Hippocampal formation (tissue), 2 donors: ENCODE data around the gene HSD17B13.
"Not testable (repeated sequence)": the region's sequence is repeated elsewhere in the genome, so short reads cannot be mapped to it uniquely, and the experiment has no call there.

Experiments
- DNase-seq, 2 donors: peaks; one replicate each; lab custom pipeline; 2025; lab: John Stamatoyannopoulos, UW

Gene HSD17B13

GRCh38 chr4:87322754-87323153 is at the start of gene HSD17B13:
Gene HSD17B13, minus strand, starts transcription at chr4:87322882. Its CDS starts 41 bp downstream, at chr4:87322841.
- DNase-seq = no peak

DNA sequence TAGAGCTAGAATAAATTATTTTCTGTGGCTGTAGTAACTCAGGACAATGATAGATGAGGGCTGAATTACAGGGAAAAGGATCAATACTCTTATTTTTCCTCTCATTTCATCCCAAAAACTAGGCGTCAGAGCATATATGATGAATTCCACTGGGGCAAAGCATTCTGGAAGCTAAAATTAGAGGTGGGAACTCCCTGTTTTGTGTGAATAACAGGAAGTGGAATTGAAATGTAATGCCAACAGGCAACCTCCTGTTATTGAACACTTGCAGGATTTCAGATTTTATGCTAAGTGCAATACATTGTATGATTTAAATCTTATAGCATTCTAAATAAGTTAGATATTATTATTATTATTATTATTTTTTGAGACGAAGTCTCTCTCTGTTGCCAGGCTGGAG is 47.4 kb upstream of the HSD17B13 start:
- DNase-seq = no peak

DNA sequence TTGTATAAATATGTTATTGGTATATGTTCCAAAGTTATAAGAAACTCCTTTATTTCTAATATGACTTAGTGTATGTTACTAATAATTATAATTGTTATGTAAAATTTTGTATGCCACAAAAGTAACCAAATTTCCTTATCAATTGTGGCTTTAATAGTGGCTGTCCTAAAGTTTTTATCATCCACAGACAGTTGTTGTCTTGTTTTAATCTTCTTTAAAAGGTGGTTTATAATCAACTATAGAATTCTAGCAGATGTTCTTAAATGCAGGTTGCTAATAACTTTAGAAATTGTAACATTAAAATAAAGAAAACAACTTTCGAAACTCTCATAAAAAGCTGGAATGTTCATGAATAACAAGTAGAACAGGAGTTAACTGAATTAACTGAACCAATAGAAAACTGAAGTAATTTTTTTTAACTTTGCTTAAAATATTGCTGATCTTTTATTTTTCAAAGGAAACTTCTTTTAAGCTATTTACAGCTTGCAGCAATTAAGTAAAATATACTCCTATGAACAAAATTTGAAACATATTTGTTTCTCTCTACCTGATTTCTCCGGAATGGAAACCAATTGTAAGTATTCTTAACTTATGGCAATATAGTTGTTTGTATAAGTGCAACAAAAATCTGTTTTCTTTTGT is 44.0 kb upstream of the HSD17B13 start:
- no peak for DNase-seq

DNA sequence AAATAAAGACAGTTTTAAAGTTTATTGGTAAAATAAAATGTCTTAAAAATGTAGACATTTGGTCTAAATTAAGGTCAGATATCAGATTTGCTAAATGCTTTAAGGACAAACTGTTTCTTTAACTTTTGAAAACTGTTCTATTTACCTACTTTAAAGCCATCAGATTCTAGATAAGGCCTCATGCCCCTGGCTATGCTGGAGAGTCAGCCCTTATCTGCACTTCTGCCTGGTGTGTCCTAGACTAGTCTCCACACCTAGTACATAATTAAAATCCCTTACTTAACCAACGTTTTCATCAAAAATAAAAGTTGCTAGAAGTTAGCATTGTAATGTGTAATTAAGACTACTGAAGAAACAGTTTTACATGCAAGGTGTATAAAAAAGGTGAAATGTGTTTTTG is 42.7 kb upstream of the HSD17B13 start:
- DNase-seq = no peak

GRCh38 chr4:87363552-87363951 is 40.9 kb upstream of the HSD17B13 start:
- DNase-seq = no peak

DNA sequence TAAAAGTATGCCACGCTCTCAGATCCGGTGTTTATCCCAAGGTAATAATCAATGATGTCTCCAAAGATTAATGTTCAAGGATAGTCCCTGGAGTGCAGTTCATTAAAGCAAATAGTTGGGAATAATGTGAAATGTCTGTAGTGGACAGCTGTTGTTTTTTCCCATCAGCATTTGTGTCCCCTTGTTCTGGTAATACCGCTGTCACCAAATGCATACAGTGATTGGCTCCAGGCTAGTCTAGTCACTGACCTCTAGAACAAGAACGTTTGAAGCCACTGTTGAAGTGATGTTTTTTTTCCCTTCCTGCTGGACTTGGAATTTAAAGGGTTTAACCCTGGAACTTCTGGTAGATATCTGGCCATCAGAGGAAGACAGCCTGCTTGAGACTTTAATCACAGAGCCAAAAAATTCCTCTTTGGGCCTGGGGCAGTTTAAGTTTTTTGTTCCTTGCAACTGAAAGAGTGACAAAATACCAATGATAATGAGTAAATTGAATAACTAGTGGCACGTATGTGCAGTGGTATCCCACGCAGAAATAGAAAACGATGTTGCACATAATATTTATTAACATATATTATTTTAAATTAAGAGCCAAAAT is 37.8 kb upstream of the HSD17B13 start:
- no peak for DNase-seq

- DNase-seq = no peak
Observed at GRCh38 chr4:87359258-87359657, 36.6 kb upstream of the HSD17B13 start.

DNA sequence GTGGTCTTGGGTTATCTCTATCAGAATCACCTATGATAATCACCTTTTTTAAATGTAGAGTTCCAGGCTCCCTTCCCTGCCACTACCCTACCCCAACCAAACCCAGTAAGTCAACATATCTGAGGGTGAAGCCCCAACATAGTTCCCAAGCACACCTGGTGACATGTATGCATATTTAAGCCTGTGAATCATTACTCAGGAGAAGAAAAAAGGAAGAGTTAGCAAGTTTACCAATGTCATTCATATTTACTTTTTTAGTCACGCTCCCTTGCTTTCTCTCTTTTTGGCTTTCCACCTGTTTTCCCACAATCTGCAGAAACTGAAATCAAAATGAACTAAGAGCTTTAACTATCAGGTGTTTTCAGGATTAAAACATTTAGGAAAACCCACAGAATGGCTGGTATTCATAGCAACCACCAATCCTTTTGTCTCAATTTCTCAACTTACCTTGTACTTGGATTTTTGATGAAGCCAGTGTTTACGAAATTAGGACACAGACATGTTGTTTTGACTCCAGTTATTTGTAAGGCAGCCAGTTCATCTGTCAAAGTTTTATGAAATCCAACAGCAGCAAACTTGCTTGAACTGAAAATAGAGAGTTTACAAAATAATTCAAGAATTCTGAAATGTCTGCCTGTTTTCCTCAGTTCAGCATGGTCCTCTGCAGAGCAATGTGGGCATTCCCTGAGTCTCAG is 34.3 kb upstream of the HSD17B13 start:
- no peak for DNase-seq

- no peak for DNase-seq
Observed at GRCh38 chr4:87354168-87355102, 31.8 kb upstream of the HSD17B13 start.

GRCh38 chr4:87353592-87353991 is 30.9 kb upstream of the HSD17B13 start:
- DNase-seq = peak in 1 of 2 donors; percentile 11

GRCh38 chr4:87345139-87345538 is 22.5 kb upstream of the HSD17B13 start:
- no peak for DNase-seq

- DNase-seq = no peak
Observed at GRCh38 chr4:87342872-87343271, 20.2 kb upstream of the HSD17B13 start.

DNA sequence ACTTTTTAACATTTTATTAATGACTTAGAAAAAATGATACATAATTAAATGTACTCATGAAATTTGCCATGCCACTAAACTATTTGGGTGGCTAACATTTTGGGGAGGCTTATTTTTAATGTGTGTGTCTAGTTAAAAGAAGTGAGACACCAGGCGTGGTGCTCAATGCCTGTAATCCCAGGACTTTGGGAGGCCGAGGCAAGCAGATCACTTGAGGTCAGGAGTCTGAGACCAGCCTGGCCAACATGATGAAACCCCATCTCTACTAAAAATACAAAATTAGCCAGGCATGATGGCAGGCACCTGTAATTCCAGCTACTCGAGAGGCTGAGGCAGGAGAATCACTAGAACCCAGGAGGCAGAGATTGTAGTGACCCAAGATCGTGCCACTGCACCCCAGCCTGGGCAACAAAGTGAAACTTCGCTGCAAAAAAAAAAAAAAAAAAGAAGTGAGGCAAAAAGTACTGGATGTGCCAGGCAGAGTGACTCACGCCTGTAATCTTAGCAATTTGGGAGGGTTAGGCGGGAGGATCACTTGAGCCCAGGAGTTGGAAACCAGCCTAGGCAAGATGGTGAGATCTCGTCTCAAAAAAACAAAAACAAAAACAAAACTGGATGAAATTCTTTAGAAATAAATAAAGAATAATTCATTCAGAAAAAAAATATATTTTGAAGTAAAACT is 19.4 kb upstream of the HSD17B13 start:
- DNase-seq = not testable (repeated sequence)

- DNase-seq = no peak
Observed at GRCh38 chr4:87339440-87339839, 16.8 kb upstream of the HSD17B13 start.

DNA sequence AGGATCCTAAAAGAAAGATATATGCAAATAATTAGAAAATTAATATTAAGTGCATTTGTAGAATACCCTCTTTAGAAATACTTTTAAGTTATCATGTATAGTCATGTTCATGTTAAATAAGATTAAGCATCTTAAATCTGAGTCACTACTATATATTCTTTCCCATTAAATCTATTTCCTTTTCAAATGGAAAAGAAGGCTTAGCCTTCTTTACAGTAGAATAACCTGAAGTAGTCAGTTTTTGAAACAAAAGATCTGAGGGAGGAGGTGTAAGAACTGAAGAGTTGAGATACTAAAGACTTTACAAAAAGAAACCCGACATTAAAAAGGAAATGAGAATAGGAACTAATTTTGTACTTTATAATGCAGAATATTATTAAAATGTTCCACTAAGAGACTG is 14.7 kb upstream of the HSD17B13 start:
- DNase-seq = no peak

GRCh38 chr4:87333267-87333666 is 10.6 kb upstream of the HSD17B13 start:
- no peak for DNase-seq

GRCh38 chr4:87330761-87331160 is 8.1 kb upstream of the HSD17B13 start:
- no peak for DNase-seq

GRCh38 chr4:87327136-87327535 is 4.5 kb upstream of the HSD17B13 start:
- no peak for DNase-seq

DNA sequence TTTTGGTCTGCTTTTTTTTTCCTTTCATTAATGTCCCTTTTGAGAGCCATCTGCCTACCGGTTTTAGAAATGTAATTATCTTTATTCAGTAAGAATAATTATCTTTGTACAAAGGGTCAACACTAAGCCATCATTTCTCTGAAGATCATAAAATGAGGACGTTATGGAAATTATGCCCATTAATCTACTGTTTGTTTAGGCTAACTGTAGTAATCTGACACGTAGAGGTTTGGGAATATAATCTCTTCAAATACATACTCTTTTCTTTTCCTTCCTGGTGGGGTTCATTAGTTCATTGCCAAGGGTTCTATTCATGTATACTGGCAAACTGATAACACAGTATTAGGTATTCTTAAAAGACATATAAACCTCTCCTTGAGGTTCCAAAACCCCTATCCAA is 3.8 kb upstream of the HSD17B13 start:
- DNase-seq = no peak

GRCh38 chr4:87321888-87322287 is 794 bp downstream of the HSD17B13 start:
- no peak for DNase-seq

- DNase-seq = no peak
Observed at GRCh38 chr4:87317527-87317926, 5.2 kb downstream of the HSD17B13 start.

DNA sequence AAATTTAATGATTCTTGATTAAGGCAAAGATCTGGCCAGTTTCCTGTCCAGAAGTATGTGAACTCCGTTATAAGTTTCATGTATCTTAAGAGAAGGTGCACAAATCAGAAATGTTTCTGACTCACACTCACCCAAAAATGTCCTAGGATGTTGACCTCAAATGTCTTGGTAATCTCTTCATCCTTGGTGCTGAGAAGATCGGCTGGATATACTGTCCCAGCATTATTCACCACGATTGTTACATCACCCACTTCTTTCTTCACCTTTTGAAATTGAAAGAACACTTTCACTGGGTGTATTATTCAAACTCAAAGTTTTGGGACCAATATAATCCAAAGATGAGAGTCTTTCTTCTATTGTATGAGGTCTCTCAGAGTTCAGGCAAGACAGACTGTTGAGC is 5.7 kb downstream of the HSD17B13 start:
- DNase-seq = no peak
